ENCODE results near the gene BLZF1.

- TF ChIP-seq ZC3H10 (CRISPR knock-in tag; IDR thresholded peaks at IDR 0.05) (no peak), OSR1 (CRISPR knock-in tag; IDR thresholded peaks at IDR 0.05) (no peak), ZNF70 (CRISPR knock-in tag; IDR thresholded peaks at IDR 0.05) (no peak), RARB (CRISPR knock-in tag; IDR thresholded peaks at IDR 0.05) (no peak), TSHZ2 (CRISPR knock-in tag; IDR thresholded peaks at IDR 0.05) (no peak), ZFP3 (CRISPR knock-in tag; IDR thresholded peaks at IDR 0.05) (no peak), BACH2 (CRISPR knock-in tag; IDR thresholded peaks at IDR 0.05; ENCODE audit: borderline replicate concordance) (no peak)
Measured at GRCh38 chr1:169387399-169387798, 19.4 kb downstream of the BLZF1 start.
